GM04504 (cell line): ENCODE measurements around the gene SAPCD1.
"Not testable (repeated sequence)": the region's sequence is repeated elsewhere in the genome, so short reads cannot be mapped to it uniquely, and the experiment has no call there.

ENCODE experiments used
- DNase-seq: peaks from one replicate; pipeline ENCODE4 v3.0.0-alpha.2; 2012; ENCODE audit warnings: low read depth

SAPCD1 gene

DNA sequence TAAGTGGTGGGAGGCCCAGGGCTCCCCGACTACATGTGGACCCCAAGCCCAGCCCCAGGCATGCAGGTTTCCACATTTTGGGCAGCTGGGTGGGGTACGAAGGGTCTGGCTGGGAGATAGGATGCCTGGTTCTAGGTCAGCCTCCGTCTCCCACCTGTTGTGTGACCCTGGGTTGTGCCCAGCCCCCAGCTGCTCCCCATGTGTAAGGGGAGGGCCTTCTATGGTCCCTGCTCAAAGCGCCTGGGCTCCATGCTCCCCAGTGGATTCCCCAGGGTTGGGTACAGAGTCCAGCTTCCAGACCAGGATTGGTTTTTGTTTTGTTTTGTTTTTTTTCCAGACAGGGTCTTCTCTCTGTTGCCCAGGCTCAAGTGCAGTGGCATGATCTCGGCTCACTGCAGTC, 15.7 kb downstream of the SAPCD1 start:
- DNase-seq: no peak

DNA sequence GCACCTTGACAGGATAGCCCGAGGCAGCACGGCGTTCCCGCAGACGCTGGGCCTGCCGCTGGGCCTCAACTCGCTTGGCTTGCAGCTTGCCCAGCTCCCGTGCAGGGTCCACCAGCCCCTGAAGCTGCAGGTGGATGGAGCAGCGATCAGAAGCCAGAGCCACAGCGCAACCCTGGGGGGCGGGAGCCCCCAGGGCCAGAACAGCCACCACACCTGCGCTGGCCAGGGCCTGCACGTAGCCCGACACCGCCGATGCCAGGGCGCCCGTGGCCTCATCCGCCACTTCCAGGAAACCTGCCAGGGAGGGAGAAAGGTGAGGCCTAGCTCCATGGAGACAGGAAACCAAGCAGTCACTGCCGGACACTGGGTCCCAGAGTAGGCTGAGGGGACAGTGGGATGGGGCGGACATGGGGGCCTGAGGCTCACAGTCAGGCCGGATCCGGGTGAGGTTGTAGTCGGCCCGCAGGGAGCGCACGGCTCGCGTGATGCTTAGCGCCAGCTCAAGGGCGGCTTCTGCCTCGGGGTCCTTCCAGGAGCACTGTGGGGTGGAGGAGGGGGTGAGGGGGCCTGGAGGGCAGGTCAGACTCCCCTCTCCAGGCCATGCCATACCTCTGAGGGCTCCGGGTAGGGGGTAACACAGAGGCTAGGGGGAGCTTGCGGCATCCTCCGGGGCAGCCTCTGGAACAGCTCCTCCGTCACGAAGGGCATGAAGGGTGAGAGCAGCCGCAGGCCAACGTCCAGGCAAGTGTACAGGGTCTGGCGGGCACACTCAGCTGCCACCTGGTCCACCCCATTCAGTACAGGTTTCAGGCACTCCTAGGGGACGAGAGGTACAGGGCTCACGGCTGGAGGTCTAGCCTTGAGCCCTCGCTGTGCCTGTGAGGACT, 16.8 kb downstream of the SAPCD1 start:
- no peak for DNase-seq

DNA sequence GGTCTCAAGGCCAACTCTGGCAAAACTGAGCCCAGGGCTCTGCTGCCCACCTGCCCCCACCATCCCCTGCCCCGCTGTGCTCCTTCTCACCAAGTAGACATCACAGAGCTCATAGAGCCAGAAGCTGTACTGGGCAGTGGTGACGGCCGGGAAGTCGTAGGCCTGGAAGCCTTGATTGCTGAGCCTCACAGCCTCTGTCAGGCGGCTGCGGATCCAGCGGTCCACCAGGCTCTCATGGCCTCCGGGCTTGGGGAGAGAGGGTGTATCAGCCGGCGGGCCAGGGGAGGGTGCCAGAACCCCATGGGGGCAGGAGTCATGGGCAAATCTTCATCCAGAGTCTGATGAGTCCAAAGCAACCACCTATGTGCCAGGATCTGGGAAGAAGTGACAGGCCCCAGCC, 17.5 kb downstream of the SAPCD1 start:
- no peak for DNase-seq

DNA sequence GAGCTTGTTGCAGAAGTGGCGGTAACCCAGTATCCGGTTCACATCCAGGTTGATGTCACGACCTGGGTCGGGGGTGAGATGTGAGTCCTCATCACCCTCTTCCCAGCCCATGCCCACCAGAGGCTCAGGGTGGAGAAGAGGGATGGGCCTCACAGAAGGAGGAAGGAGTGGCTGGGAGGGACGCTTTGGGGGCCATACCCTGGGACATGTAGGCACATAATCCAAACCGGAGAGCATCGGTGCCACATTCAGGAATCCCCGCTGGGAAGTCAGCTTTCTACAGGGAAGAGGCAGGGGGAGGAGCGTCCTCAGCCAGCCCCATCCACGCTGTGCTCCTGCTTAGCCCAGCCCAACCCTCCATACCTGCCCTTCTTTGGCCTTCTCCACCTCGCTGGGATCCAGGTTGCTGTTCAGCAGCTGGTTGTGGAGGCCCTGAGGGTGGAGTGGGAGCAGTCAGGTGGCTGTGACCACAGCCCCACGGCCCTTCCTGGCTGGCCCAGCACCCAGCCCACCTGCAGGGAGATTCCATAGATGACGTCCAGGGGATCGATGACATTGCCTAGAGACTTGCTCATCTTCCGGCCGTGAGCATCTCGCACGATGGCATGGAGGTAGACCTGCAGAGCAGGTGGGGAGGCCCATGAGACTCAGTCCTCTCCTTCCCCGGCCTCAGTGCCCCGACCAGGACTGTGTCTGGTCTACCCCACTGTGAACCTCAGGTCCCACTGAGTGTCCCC, 18.2 kb downstream of the SAPCD1 start:
- DNase-seq: no peak

DNA sequence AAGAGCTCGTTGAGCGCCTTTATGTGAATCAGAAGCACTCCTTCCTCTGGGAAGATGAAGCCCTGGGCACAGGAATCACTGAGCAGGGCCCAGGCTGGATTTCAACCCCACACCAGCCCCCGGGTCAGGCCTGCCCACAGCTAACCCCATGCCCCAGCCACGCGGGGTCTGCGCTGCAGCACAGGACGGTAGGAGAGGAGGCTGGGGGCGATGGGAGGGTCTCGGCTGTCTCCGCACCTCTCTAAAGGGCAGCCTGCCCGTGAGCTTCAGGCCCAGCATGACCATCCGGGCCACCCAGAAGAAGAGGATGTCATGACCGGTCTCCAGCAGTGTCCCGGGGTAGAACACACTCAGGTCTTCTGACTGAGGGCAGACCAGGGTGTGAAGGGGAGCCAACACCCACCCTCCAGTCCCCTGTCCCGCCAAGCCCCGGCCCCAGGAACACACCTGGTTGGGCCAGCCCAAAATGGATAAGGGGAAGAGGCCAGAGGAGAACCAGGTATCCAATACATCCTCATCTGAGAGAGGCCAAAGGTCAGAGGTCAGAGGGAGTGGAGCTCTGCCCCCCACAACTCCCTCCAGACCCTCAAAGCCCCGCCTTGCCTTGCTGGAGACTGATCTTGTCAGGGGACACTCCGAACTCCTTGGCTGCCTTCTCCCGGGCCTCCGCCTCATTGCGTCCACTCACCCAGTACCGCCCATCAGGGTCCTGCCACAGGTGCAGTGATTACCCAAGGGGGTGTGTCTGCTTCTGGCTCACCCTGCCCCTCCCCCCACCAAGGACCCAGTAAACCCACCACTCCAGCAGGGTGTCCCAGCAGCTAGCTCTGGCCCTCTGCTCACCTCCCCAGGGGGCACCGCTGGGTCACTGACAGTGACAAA, 19.0 kb downstream of the SAPCD1 start:
- DNase-seq: no peak

DNA sequence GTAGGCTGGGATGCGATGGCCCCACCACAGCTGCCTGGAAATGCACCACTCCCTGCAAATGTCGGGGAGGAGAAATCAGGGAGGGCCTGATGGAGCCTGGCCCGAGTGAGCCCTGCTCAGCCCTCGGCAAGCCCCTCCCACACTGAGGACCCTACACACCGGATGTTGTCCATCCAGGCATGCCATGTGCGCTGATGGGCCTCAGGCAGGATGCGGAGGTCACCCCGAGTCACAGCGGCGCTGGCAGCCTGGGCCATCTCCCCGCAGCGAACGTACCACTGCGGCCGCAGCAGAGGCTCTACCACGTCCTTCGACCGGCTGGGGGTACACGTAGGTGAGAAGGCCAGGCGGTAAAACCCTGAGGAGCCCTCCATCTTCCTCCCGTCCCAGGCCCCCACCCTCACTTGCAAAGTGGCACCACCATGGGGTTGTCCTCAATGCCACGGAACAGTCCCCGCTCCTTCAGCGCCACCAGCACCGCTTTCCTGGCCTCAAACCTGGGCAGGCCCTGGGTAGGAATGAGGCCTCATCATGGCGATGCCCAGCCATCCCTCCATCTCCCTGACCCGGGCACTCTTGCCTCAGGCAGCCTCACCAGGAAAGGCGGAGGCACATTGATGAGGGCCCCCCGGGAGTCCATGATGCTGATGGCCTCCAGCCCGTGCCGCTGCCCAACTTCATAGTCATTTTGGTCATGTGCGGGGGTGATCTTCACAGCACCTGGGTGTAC, 19.8 kb downstream of the SAPCD1 start:
- DNase-seq: no peak

DNA sequence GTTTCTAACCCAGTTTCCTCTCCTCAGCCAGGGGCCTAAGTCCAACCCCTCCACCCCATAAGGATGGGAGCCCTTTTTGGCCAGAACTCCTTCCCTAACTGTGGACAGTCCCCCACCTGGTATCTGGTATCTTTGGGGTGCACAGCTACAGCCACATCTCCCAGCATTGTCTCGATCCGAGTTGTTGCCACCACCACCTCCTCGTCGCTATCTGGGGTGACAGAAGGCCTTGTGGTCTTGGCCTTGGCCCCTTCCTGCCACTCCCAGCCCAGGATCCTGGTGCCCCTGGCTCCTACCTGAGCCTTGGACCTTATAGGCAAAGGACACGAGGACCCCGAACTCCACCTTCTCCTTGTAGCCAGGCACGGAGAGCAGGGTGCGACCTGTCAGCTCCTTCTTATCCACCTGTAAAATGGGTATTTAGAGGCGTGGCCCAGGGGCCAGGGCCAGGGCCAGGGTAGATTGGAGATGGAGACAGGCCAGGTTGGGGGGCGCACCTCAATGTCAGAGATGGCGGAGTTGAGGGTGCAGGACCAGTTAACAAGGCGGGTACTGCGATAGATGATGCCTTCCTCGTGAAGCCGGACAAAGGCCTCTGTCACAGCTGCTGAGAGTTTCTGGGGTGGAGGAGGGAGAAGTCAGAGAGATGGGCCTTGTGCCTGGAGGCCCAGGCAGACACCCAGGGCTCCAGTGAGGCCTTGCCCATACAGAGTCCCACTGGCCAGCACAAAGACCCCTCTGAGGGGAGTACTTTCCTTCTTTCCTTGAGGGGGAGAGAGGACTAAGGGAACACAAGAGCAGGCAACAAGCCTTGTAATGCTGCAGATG, 21.9 kb downstream of the SAPCD1 start:
- no peak for DNase-seq

DNA sequence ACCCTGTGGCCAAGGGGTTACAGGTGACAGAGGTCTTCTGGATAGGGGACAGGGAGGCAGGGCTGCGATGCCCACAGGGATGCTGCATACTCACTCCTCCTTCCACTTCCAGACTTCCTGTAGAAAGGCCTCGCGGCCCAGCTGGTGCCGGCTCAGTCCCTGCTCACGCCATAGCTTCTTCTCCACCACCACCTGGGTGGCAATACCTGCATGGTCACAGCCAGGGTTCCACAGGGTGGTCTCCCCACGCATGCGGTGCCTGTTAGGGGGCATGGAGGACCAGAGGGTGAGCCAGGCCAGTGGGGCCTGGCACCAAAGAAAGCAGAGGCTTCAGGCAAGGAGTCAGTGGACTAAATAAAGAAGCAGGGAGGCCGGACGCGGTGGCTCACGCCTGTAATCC, 23.0 kb downstream of the SAPCD1 start:
- no peak for DNase-seq

DNA sequence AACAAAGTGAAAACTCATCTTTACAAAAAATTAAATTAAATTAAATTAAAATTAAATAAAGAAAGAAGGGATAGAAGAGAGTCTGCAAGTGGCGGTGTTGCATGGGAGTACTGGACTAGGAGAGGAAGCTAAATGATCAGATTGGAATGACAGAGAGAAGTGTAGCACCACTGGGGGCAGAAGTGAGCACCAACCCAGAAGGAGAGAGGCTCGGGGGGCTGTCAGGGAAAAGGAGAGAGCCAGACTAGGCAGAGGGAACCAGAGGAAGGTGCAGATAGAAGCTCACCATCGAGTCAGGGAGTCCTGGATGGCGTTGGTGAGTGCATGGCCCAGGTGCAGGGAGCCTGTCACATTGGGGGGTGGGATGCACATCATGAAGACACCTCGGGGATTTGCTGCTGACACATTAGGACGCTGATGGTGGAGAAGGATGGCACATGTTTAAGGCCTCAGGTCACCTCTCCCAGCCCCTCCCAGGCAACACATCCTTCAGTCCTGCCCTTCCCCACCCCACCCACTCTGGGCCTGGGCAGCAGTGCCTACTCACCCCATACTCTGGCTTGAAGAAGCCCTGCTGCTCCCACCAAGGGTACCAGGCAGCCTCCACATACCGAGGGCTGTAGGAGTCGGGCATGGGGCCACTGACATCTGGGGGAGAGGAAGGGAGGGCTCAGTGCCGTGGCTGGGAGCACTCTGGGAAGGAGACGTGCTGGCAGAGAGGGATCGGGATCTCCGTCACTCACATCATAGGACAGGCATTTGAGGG, 29.1 kb downstream of the SAPCD1 start:
- DNase-seq: no peak

DNA sequence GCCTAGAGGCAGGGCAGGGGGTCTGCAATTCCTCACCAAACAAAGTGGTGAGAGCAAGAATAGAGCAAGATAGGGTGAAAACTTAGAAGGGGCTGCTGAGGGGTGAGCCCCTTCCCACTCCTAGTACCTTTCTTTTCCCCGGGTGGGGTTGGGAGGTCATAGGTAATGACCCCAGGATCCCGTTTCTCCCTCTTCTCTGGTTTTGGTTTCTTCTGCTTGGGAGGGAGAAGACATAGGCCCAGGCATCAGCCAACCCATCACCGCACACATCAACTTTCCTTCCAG, 29.6 kb downstream of the SAPCD1 start:
- DNase-seq: no peak

DNA sequence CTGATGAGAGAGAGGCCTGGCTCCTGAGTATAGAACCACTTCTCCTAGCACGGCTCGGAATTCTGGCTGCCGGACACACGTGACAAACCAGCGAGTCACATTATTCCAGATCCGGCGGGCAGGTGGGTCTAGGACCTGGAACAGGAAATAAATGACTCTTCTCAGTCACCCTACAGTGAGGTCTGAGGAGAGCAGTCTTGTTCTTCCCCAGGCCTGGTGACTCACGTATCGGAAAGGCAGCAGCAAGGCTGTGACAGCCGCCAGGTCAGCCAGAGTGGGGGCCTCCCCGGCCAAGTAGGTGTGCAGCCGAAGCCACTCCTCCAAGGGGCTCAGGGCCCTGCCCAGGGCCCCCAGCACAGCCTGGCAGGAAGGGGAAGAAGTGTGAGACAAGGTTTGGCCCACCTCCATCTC, 30.3 kb downstream of the SAPCD1 start:
- DNase-seq: no peak

DNA sequence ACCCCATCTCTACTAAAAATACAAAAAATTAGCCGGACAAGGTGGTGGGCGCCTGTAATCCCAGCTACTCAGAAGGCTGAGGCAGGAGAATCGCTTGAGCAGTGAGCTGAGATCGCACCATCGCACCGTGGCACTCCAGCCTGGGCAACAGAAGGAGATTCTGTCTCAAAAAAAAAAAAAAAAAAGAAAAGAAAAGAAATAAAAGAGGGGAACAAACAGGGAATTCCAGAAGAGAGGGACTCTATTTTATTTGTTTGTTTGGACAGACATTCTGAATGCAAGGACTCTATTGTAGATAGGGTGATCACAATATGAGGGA, 31.4 kb downstream of the SAPCD1 start:
- not testable (repeated sequence) for DNase-seq

DNA sequence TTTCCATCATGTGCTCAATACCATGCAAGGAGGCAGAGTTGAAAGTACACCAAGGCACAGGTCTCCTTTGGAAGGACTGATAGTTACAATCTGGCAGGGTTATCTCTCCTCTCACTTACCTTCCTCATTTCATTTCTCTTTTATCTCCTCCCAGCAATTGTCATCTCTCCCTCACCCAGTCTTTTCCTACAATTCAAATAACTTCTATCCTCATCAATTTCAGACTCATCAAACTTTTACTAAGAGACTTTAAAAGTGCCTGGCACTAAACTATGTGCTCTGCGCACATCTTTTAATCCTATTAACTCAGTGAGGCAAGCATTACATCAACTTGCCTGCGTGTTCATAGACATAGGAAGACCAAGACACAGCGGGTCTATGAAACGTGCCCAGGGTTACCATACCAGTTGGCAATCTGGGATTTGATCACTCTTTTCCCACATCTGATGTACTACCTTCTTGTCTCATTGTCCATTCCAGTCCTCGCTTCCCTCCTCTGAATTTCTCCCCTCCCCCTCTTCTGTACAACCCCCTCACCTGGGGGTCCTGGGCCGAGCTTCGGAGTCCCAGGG, 31.9 kb downstream of the SAPCD1 start:
- peak; percentile 17 for DNase-seq

DNA sequence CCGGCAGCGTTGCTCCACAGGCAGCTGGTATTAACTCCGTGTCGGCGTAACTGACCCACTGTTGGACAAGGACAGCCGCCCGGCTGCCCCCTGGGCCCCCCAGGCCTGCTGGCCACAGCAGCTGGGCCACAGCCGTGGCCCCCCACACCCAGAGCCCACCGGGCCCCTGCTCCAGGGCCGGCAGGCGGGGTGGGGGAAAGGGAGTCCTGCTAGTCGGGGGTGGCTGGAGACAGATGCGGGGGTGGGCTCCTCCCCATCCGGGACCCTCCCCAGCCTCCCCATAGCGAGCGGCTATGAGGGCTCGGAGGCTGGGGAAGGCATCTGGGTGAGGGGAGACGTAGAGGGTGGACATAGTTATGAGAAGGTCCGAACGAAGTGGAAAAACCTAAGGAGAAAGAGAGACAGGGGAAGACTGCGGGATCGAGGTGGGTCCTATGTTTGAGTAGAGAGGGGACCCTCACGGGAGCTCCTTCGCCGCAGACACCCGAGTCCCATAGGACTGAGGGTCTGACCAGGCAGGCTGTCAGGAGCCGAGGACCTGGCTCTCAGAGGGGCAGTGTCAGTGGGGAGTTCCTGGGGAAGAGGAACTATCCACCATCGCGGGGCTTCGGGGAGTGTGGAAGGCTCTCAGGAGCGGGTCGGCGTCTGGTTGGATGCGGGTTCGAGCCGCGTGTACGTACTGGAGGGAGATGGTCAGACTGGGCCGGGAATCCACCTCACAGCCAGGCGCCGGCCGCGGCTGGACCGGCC, 32.6 kb downstream of the SAPCD1 start:
- DNase-seq: peak; percentile 13

DNA sequence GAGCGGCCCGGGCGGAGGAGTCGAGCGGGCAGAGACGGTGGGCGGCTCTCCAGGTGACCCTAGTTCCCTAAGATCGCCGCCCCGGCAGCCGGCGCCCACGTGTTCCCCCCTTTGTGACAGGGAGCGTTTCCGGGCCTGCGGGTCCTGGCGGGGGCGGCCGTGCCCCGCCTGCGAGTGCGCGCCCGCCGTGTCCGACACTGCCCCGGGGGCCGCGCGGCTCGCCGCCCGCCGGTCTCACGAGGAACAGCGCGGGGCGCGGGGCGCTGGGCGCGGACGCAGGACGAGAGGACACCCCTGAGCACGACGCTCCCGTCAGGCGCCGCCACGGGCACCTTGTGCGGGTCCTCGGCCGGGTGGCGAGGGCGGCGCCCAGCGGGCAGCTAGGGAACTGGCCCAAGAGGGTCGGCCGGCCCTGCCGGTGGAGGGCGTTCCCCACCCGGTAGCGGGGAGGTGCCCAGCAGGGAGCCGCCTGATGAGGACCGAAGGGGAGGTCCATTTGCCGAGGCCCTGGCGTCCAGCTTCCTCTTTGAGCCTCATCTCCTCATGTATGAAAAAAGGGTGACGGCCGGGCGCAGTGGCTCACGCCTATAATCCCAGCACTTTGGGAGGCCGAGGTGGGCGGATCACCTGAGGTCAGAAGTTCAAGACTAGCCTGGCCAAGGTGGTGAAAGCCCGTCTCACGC, 33.3 kb downstream of the SAPCD1 start, which contains the start of gene VARS1:
Gene VARS1, minus strand, starts transcription at position 137 of the 683 bp plus-strand sequence. CDS start 535 bp downstream, outside the sequence.
- peak; percentile 77 for DNase-seq

DNA sequence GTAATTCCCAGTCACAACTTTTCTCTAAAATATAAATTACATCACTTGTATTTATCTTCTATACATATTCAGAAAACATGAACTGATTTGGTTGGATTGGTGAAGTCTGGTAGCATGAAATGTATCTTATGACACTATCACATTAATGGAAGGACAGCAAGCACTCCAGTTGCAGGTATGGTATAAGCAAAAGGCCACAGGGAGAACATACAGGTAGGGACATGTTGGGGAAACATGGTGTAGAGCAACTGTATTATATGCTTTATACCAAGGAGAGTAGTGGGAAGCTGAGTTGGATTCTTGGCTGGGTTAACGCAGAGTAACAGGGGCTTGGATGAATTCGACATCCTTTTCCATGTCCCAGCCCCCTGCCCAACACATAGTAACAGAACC, 34.5 kb downstream of the SAPCD1 start:
- no peak for DNase-seq

DNA sequence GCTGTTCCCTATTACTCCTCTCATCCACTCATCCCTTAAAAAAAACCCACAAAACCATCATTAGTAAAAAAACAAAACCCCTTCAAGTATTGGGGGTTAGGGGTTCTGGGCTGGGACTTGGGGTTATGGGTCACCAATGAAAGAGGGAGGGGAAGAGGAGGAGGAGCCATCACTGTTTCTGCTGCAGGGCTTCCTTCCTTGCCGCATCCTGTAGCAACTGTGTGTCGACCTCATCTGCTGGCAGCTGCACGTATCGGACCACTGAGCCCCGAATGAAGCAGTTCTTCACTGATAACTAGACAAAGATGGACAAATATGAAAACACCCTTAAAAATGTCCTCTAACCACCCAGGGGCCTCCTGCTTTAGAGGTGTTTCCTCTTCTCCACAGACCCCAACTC, 35.1 kb downstream of the SAPCD1 start:
- DNase-seq: no peak

DNA sequence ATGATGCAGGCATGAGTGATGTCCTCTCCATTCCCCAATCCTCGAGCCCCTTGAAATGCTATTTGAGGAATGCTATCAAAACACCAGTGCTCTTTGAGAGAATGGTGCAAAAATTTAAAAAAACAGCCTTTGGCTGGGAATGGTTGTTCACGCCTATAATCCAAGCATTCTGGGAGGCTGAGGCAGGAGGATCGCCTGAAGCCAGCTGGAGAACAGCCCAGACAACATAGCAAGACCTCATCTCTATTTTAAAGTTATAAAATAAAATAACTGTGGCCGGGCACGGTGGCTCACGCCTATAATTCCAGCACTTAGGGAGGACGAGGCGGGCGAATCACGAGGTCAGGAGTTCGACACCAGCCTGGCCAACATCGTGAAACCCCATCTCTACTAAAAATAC, 37.3 kb downstream of the SAPCD1 start:
- DNase-seq: no peak
